Left ventricle myocardium inferior (tissue), 1 donor: ENCODE results near the gene EEF2. TPM values are rescaled to one million over a fixed set of nuclear protein-coding genes. Genes with fewer than 3 reads are reported as not detected.
"Not testable (repeated sequence)": the region's sequence is repeated elsewhere in the genome, so short reads cannot be mapped to it uniquely, and the experiment has no call there.

Source experiments
- DNase-seq: peaks from one replicate; pipeline ENCODE4 v3.0.0-alpha.2; 2020
- H3K27ac ChIP-seq: fragments of 200-600 bp; replicated peaks from 2 replicates; pipeline ENCODE4 v1.8.0; 2021
- H3K27me3 ChIP-seq: fragments of 200-600 bp; 2 replicates; pipeline ENCODE4 v1.8.0; 2021; ENCODE audit warnings: low read depth
- H3K36me3 ChIP-seq: fragments of 200-600 bp; 2 replicates; pipeline ENCODE4 v1.8.0; 2021
- H3K4me1 ChIP-seq: fragments of 200-600 bp; 2 replicates; pipeline ENCODE4 v1.8.0; 2021
- H3K4me3 ChIP-seq: fragments of 200-600 bp; 2 replicates; pipeline ENCODE4 v1.8.0; 2021; ENCODE audit warnings: mild to moderate bottlenecking, moderate library complexity
- H3K9me3 ChIP-seq: fragments of 200-600 bp; replicated peaks from 2 replicates; pipeline ENCODE4 v1.8.0; 2021
- CTCF ChIP-seq: fragments of 200-600 bp; IDR thresholded peaks from 2 replicates; pipeline ENCODE4 v1.8.0; 2021; ENCODE audit warnings: antibody characterized with exemption, mild to moderate bottlenecking, borderline replicate concordance
- intact Hi-C: fragments of 100-400 bp; cut with micrococcal nuclease; formaldehyde crosslinking; loops from one replicate; pipeline ENCODE4 v1.11.0; 2022
- total RNA-seq: library from RNA; stranded (reverse); fragmentation: NEBNext Ultra II Directional; extraction: Animal tissue kit (Norgen Biotek cat#: 25700); gene quantifications from one replicate; pipeline ENCODE4 v1.2.1, GENCODE V29; 2021
- donor health status: DM: no; HTN: yes; CAD: no; lungs with severe emphysema.

Gene EEF2
- total RNA-seq, 1 donor from 2014 or later, result 2,303 TPM

- intact Hi-C loops, result no loop called here
- no peaks in the 10 kb centered on the region for H3K27me3 ChIP-seq
- H3K27ac ChIP-seq, result no peak overlapping the region
- no peak for TF ChIP-seq CTCF
- no peak overlapping the region for H3K4me3 ChIP-seq
- no peak for DNase-seq
- no peaks in the 10 kb centered on the region for H3K9me3 ChIP-seq
- peaks cover 84% of the 10 kb centered on the region for H3K36me3 ChIP-seq
- H3K4me1 ChIP-seq, result peaks cover 18% of the 10 kb centered on the region
Observed at GRCh38 chr19:3958836-3959765, 26.2 kb downstream of the EEF2 start.

GRCh38 chr19:3955688-3956087, 29.6 kb downstream of the EEF2 start:
- H3K4me1 ChIP-seq, result peaks cover 41% of the 10 kb centered on the region
- no peak for TF ChIP-seq CTCF
- H3K27me3 ChIP-seq, result no peaks in the 10 kb centered on the region
- H3K36me3 ChIP-seq, result peaks cover 50% of the 10 kb centered on the region
- H3K4me3 ChIP-seq, result no peak overlapping the region
- peak overlapping the region; percentile 95 for H3K27ac ChIP-seq
- intact Hi-C loops, result no loop called here
- DNase-seq, result no peak
- H3K9me3 ChIP-seq, result no peaks in the 10 kb centered on the region

GRCh38 chr19:3955276-3955675, 30.0 kb downstream of the EEF2 start:
- DNase-seq, intact Hi-C loops, H3K4me3 ChIP-seq, H3K27me3 ChIP-seq, H3K9me3 ChIP-seq: not testable (repeated sequence)
- Histone ChIP-seq H3K4me1 (peaks cover 45% of the 10 kb centered on the region), H3K27ac (peak overlapping the region; percentile 95), H3K36me3 (peaks cover 46% of the 10 kb centered on the region)

- H3K4me1 ChIP-seq, result peaks cover 55% of the 10 kb centered on the region
- intact Hi-C loops, result no loop called here
Observed at GRCh38 chr19:3954107-3954506, 31.2 kb downstream of the EEF2 start.

GRCh38 chr19:3952755-3953276, 32.4 kb downstream of the EEF2 start:
- Histone ChIP-seq H3K4me1 (peaks cover 63% of the 10 kb centered on the region), H3K4me3 (peak overlapping the region; percentile 74), H3K27ac (peak overlapping the region; percentile 95), H3K36me3 (peaks cover 21% of the 10 kb centered on the region)
- DNase-seq, H3K9me3 ChIP-seq, intact Hi-C loops, H3K27me3 ChIP-seq: not testable (repeated sequence)

More at GRCh38 chr19:3954107-3954506, 31.2 kb downstream of the EEF2 start:
- peak; percentile 54 for DNase-seq
- peak overlapping the region; percentile 95 for H3K27ac ChIP-seq
- H3K36me3 ChIP-seq, result peaks cover 34% of the 10 kb centered on the region
- no peak overlapping the region for H3K4me3 ChIP-seq
- TF ChIP-seq CTCF, result no peak
- H3K9me3 ChIP-seq, result no peaks in the 10 kb centered on the region
- no peaks in the 10 kb centered on the region for H3K27me3 ChIP-seq

- H3K4me1 ChIP-seq, result peaks cover 73% of the 10 kb centered on the region
- no peaks in the 10 kb centered on the region for H3K9me3 ChIP-seq
- peak overlapping the region; percentile 95 for H3K27ac ChIP-seq
- intact Hi-C loops, result no loop called here
- no peak for TF ChIP-seq CTCF
- H3K4me3 ChIP-seq, result peak overlapping the region; percentile 74
- DNase-seq, result peak; percentile 75
- H3K27me3 ChIP-seq, result no peaks in the 10 kb centered on the region
- H3K36me3 ChIP-seq, result peaks cover 7% of the 10 kb centered on the region
Observed at GRCh38 chr19:3950871-3951861, 34.1 kb downstream of the EEF2 start.
